GM21529 (cell line): ENCODE results near the gene ZACN.
"Not testable (repeated sequence)": the region's sequence is repeated elsewhere in the genome, so short reads cannot be mapped to it uniquely, and the experiment has no call there.

Experiments
- ATAC-seq: cut with Tn5 transposase; IDR thresholded peaks from one replicate; pipeline ENCODE4 v1.9.1; 2021; ENCODE audit not compliant: unreplicated experiment

The ZACN gene

DNA sequence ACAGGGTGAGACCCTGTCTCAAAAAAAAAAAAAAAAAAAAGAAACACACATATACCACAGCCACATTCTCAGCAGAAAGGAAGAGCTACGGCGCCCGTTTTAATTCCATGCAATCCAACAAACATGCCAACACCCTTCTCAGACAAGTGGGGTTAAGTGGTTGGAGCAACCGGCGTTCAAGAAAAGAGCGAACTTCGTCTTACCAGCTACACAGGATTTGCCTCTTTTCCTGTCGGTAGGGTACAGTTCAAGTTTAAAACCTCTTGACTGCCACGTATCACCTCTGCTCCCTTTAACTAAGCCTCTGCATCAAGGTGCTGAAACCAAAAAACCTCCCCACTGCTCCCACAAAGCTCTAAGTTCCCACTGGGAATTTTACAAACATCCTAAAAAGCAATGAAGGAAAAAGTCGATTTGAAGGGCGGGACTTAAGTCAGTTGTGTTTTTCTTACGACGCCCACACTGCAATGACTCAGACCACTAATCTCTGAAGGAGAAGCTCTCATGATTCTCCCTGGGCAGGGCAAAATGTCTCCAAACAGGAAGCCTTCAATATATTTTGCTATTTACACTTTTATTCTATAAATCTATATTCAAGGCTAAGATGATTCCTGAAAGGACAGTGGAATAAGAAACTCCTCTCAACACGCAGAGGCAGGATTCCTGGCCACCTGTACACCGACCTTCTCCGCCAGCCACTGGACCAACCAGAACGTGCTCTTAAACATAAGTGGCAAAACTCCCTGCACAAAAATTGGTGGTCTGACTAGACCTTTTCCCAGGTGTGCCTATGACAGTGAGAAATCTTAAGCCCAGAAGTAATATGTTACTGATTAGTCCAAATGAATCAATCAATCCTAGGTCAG lies 25.5 kb upstream of the ZACN start:
- ATAC-seq = no peak

DNA sequence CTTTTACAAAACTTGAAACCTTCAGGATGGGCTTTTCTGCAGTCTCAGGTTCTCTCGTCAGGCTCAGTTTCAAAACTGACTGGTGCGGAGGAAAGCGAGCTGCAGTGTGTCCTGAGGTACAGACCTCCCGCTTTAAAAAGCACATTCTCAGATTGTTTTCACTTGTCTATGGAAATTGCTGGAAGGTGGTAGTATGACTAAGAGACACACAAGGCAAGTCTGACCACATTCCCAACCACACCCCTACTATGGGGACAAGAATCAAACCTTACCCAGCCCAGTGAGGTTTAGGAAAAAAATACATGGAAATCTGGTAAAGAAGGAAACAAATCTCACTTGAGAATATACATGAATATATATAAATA lies 24.9 kb upstream of the ZACN start:
- no peak for ATAC-seq

DNA sequence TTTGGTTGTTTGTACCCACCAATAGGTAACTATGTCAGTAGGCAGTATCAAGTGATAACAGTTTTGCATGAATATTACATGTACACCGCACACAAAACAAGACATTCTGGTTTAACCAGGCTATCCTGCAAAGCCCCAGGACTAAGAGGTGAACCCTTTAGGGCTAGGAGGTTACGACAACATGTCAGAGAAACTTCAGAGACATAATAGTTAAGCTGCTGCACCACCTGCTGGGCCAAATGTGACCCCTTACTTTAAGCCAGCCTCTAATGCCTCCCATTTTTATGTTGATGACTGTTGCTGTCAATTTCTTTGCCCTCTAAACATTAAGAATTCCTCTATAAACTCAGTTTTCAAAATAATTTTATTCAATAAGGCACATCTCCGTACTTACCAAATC lies 22.1 kb upstream of the ZACN start:
- ATAC-seq = no peak

DNA sequence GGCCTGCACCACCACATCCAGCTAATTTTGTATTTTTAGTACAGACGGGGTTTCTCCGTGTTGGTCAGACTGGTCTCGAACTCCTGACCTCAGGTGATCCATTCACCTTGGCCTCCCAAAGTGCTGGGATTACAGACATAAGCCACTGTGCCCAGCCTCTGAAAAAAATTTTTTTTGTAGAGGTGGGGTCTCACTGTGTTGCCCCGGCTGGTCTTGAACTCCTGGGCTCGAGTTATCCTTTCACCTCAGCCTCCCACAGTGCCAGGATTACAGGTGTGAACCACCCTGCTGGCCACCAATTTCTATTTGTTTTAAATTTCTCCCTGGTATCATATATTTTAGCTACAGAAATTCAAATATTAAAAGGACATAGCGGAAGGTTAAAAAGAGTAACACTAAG lies 20.7 kb upstream of the ZACN start:
- ATAC-seq = not testable (repeated sequence)

DNA sequence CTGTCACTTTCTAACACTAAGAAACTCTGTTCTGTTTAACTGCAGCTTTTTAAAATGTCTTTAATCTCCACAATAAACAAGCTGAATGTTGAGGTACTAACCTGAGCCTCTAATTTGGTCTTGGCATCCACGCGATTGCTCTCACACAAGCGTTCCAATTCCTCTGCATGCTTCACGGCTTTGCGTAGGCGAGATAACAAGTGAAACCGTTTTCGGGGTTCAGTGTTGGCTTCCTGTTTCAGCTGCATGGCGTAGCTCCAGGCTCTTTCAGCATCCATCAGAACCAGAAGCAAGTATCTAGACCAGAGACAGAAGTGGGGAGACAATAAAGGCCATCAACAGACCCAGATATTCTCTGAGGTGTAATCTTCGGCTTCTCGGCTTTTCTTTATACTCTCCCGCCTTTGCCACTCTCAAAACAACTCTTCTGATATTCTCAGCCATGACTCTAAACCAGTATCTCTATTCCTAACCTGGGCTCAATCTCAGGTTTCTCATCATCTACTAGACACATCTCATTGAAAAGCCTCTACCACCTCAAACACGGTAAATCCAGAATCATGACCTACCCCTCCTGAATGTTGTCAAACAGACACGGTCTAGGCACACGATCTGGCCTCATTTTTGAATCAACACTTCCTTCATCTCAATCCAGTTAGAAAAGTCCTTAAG lies 15.0 kb upstream of the ZACN start:
- no peak for ATAC-seq

DNA sequence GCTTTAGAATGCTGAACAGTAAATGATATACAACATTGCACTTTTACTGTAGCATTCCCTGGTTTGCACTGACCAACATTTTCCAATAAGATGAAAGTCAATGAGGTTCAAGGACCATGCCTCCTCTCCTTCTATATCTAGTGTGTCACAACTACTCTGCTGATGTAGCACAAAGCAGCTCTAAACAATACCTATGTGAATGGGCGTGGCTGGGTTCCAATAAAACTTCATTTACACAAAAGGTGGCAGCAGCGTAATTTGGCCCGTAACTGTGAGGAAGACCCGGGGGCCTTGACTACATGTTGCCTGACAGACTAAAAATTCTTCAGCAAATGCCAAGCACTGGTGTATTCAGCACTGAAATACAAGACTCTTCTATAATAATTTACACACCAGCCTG lies 13.2 kb upstream of the ZACN start:
- no peak for ATAC-seq

DNA sequence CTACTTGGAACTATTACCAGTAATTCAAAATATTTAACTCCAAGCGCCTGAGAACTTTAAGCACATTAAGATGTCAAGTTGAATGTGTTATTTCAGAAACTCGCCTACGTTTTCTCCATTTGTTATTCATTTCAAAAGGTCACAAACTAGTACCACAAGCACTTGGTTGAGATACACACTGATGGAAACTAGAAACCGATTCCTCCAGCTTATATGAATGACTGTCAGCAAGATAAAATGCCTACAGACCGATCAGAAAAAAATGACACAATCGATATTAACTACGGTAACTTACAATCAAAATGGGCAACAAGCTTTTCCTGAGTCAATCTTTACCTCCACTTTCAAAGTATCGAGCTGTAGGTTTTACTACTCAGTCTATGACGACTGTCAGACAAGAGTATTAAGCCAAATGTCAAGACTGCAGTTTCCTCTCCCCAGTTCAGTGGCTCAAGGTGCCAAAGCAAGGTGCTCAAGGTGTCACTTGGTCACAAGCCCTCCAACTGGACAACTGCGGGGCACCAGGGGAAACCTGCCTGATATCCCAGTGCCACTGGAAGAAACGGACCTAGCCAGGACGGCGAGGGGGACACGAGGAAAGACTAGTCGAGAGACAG lies 7.3 kb upstream of the ZACN start:
- no peak for ATAC-seq

DNA sequence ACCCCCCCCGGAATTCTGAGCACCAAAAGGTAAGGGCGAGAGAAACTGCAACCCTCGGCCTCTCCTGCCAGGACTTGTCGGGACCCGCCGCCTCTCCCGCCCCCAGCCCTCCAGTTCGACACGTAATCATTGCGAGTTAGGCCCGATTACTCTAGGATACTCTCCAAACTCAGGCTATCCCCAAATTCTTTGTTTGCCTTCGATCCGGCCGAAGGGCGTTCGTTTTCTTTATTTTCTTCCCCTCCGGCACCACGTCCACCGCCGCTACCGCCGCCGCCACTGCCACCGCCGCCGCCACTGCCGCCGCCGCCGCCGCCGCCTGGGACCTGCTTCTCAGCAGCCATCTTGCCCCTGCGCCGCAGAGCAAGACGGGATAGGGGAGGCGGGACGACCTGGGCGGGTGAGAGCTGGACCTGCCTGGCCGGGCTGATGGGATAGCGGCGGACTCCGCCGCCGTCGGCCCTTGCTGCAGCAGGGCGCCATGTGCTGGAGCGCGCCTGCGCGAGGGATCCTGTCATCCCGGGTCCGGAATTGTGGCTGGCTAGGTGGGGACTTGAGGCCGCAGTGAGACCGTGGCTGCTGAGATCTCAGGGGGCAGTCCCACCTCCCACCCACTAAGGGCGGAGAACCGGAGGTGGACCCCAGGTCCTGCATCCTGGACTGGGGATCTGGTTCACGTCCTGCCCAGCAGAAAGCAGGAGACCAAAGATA lies 6.7 kb upstream of the ZACN start, which contains the start of gene SRP68:
Gene SRP68 (minus strand): TSS at position 370 of the 711 bp plus-strand sequence. CDS start 26 bp downstream, at position 344.
- ATAC-seq = peak; percentile 87

DNA sequence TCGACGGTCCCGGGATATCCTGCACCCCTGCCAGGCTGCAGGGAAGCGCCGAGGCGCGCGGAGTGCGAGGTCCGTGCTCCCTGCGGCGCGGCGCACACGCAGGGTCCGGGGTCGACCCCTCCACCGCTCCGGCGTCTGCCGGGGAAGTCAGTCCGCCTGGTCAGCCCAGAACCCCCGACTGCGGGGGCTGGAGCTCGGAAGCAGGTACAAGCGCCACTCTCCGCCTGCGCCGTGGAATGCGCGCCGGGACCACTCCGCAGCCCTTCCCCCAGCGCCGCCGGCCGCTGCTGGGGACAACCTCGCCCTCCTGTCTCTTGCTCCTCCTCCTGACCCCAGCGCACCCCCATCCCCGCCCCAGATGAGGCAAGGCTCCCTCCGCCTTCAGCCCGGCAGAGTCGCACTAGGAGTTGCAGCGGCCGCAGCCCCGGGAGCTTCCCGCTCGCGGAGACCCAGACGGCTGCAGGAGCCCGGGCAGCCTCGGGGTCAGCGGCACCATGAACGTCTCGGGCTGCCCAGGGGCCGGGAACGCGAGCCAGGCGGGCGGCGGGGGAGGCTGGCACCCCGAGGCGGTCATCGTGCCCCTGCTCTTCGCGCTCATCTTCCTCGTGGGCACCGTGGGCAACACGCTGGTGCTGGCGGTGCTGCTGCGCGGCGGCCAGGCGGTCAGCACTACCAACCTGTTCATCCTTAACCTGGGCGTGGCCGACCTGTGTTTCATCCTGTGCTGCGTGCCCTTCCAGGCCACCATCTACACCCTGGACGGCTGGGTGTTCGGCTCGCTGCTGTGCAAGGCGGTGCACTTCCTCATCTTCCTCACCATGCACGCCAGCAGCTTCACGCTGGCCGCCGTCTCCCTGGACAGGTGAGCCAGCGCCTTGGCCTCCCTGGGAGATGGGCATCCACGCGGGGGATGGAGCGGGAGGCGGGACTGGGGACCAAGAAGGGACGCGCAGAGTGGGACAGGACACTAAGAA lies 4.3 kb upstream of the ZACN start, which contains the start of gene GALR2:
Gene GALR2 (plus strand): TSS at position 392 of the 974 bp plus-strand sequence. CDS start 103 bp downstream, at position 495.
- ATAC-seq = no peak

DNA sequence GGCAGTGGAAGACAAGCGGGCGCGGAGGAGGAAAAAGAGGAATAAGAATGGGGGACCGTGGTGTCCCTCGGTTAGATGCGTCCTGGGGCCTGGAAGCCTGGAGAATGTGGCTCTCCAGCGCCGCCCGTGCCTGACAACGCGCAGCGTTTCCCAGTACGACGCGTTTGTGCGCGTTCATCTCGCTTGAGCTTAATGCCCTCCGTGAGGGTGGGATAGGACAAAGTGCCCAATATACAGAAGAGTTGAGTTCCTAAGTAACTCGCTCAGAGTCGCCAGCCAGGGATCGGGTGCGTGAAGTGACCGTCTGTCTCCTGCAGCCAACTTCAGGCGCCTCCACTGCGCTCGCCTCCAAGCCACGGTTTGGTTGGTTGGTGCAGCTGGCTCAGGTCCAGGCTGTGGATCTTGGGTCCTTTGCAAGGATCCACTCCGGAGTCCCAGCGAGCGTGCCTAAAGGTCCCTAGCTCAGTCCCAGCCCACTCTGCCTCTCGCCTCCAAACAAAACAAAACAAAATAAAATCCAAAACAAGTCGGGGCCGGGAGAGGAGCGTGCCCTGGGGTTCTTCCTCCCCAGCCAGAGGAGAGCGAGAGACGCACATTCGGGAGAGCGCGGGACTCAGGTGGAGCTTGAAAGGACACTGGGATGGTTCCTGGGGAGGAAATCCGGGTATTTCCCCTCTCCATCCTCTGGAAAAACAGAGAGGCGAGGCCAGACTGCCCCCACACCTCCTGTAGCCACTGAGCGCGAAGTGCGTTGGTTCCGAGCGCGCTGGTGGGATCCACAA lies 3.4 kb upstream of the ZACN start:
- no peak for ATAC-seq

DNA sequence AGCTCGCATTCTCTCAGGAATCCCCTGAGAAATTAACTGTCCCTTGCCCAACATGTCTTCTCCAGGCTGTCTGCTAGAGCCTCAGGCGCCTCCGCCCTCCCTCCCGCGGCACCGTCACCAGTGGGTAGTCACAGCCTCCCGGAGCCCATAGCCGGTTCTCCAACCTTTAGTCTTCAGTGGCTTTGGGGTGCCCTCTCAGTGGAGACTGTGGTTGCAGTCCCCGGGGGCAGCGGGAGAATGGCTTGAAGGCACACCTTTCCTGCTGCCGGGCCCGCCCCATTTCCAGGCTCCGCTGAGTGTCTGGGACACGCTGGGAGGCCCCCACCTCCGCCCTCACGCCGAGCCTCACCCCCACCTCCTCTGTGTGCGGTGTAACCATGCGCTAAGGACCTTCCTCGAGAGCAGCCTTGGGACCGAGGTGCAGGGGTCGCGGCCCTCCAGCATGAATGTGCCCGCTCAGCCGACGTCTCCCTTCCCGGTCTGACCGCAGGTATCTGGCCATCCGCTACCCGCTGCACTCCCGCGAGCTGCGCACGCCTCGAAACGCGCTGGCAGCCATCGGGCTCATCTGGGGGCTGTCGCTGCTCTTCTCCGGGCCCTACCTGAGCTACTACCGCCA lies 2.7 kb upstream of the ZACN start:
- no peak for ATAC-seq

DNA sequence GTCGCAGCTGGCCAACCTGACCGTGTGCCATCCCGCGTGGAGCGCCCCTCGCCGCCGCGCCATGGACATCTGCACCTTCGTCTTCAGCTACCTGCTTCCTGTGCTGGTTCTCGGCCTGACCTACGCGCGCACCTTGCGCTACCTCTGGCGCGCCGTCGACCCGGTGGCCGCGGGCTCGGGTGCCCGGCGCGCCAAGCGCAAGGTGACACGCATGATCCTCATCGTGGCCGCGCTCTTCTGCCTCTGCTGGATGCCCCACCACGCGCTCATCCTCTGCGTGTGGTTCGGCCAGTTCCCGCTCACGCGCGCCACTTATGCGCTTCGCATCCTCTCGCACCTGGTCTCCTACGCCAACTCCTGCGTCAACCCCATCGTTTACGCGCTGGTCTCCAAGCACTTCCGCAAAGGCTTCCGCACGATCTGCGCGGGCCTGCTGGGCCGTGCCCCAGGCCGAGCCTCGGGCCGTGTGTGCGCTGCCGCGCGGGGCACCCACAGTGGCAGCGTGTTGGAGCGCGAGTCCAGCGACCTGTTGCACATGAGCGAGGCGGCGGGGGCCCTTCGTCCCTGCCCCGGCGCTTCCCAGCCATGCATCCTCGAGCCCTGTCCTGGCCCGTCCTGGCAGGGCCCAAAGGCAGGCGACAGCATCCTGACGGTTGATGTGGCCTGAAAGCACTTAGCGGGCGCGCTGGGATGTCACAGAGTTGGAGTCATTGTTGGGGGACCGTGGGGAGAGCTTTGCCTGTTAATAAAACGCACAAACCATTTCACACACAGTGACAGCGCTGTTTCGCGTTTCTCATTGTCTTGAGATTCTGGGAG lies 2.0 kb upstream of the ZACN start:
- no peak for ATAC-seq

DNA sequence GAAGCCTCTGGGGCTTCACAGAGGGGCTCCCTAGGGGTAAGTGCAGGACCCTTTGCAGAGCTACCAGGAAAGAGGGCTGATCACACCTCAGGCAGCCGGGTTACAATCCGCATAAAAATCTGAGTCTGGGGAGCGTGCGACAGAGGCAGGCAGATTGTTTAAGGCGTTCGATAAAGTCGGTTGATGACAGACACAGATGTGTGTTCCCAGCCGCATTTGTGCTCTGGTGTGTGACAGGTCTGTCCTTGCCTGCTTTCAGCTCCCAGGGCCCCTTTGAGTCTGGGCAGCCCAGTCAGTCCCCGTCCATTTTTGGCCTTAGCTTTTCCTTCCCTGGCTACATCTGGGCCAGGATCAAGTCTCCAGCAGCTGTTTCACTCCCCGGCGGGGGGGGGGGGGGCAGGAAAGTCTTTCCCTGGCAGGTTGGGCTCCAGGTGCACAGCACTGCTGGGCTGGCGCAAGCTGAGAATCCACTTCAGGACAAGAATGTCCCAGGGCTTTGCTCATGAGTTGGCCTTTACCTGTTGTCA lies 1.3 kb upstream of the ZACN start:
- no peak for ATAC-seq

DNA sequence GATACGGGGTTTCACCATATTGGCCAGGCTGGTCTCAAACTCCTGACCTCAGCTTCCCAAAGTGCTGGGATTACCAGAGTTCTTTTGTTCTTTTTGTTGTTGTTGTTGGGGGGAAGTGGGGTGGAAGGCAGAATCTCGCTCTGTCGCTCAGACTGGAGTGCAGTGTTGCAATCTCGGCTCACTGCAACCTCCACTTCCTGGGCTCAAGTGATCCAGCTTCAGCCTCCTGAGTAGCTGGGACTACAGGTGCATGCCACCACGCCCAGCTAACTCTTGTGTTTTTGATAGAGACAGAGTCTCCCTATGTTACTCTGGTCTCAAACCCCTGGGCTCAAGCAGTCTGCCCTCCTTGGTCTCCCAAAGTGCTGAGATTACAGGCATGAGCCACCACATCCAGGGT lies 612 bp upstream of the ZACN start:
- not testable (repeated sequence) for ATAC-seq

DNA sequence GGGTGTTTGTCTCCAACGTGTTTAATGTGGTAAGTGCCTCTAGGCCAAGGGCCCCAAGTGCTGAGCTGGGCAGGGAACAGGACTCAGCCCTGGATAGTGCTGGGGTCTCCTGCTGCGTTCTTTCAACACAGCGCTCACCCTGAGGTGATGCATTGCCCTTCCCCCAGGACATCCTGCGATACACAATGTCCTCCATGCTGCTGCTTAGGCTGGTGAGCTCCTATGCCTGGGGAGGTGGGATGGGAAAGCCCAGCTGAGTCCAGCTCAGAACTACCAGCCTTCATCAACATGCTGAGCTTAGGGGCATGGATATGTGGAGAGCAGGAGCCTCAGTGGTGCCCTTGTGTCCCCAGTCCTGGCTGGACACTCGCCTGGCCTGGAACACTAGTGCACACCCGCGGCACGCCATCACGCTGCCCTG lies 563 bp downstream of the ZACN start:
- no peak for ATAC-seq

DNA sequence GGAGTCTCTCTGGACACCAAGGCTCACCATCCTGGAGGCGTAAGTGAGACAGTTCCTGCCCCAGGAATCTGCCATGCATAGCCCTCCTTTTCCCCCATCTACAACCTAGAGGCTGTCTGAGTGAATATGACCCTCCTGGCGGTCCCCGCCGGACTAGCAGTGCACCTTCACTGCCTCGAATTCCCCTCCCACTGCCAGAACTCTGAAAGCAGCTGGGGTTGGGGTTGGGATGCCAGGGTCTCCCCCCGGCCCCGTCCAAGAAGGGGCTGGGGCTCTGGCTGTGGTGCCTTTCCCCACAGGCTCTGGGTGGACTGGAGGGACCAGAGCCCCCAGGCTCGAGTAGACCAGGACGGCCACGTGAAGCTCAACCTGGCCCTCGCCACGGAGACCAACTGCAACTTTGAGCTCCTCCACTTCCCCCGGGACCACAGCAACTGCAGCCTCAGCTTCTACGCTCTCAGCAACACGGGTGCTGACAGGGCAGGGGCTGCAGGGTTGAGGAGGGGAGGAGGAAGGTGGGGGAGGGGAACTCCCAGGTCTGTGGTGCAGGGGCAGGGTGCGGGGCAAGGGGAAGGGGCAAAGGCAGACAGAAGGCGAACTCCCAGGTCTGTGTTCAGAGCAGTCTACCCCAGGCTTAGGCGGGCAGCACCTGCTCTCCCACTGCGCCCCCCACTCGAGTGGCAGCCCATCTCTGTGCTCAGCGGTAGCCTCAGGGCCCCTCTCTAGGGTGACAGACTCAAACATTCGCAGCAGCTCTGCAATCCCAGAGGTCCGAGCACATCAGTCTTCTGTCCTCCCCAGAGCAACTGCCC lies 1.2 kb downstream of the ZACN start:
- no peak for ATAC-seq

DNA sequence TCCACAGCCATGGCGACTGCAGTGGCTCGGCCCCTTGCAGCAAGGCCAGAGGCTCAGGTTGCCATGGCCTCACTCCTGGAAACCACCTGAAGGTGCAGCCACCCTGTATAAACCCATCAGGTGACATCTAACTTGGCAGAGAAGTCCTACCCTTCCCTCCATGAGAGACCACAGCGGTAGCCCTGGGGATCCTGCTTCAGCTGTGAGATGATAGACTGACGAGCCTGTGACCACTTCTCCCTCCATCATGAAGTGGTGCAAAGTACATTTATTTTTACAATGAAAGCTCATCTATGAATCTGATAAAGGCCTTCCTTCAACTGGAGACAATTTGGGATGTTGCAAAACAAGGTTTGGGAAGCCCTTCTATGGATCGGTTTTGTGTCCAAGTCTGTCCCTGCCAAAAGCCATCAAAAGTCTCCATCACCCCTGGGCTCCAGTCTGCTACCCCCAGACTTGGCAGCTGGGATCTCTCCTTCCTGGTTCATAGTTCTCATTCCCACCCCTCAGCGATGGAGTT lies 1.8 kb downstream of the ZACN start:
- ATAC-seq = no peak
